Smooth muscle cell (in vitro differentiated cells): ENCODE data around the gene TUBB1. TPM values are rescaled to one million over a fixed set of nuclear protein-coding genes. Genes with fewer than 3 reads are reported as not detected.

Experiments
- DNase-seq: peaks from one replicate; lab custom pipeline; 2025; ENCODE audit not compliant: unreplicated experiment; lab: John Stamatoyannopoulos, UW
- H2AFZ ChIP-seq: fragments of 200-600 bp; sonication (generic); 2 replicates; pipeline ENCODE4 v1.6.0; 2016; ENCODE audit warnings: antibody characterized with exemption, low read depth, mild to moderate bottlenecking
- H3F3A ChIP-seq: fragments of 200-600 bp; sonication (generic); 2 replicates; pipeline ENCODE4 v1.6.0; 2017; ENCODE audit warnings: antibody characterized with exemption, low read depth
- H3K27ac ChIP-seq: fragments of 200-600 bp; sonication (generic); 2 replicates; pipeline ENCODE4 v1.5.1; 2016; ENCODE audit warnings: low read depth, mild to moderate bottlenecking
- H3K27me3 ChIP-seq: fragments of 200-600 bp; sonication (generic); 2 replicates; pipeline ENCODE4 v1.6.1; 2016; ENCODE audit warnings: low read depth, mild to moderate bottlenecking
- H3K36me3 ChIP-seq: fragments of 200-600 bp; sonication (generic); 2 replicates; pipeline ENCODE4 v1.5.1; 2016; ENCODE audit warnings: low read depth
- H3K4me1 ChIP-seq: fragments of 200-600 bp; sonication (generic); 2 replicates; pipeline ENCODE4 v1.5.1; 2016; ENCODE audit warnings: low read depth
- H3K4me2 ChIP-seq: fragments of 200-600 bp; sonication (generic); 2 replicates; pipeline ENCODE4 v1.6.0; 2016; ENCODE audit warnings: mild to moderate bottlenecking
- H3K4me3 ChIP-seq: fragments of 200-600 bp; sonication (generic); 2 replicates; pipeline ENCODE4 v1.5.1; 2016; ENCODE audit warnings: mild to moderate bottlenecking
- H3K79me2 ChIP-seq: fragments of 200-600 bp; sonication (generic); 2 replicates; pipeline ENCODE4 v1.6.0; 2016; ENCODE audit warnings: low read depth, mild to moderate bottlenecking
- H3K9ac ChIP-seq: fragments of 200-600 bp; sonication (generic); 2 replicates; pipeline ENCODE4 v1.6.0; 2016; ENCODE audit warnings: low read depth
- H3K9me3 ChIP-seq: fragments of 200-600 bp; sonication (generic); replicated peaks from 2 replicates; pipeline ENCODE4 v1.5.1; 2016; ENCODE audit warnings: low read depth
- H4K20me1 ChIP-seq: fragments of 200-600 bp; sonication (generic); 2 replicates; pipeline ENCODE4 v1.6.0; 2016; ENCODE audit warnings: low read depth
- WGBS: methylation state at CpG from one replicate; pipeline ENCODE4 v1.1.7; 2016; ENCODE audit warnings: low lambda C conversion rate; 5-methylcytosine and 5-hydroxymethylcytosine counted together
- polyA plus RNA-seq: library from polyadenylated mRNA; unstranded; fragments of >200 nt; fragmentation: Nextera tagmentation; extraction: Ambion mirVana; gene quantifications from 2 replicates; pipeline ENCODE4 v1.2.1, GENCODE V29; 2016
- total RNA-seq: library from RNA; depleted of rRNA; stranded (reverse); fragments of >200 nt; gene quantifications from 2 replicates; pipeline ENCODE4 v1.2.3, GENCODE V29; 2014
- TF ChIP-seq, protein P1 (sequence below): fragments of 200-600 bp; sonication (generic); IDR thresholded peaks from 2 replicates; pipeline ENCODE4 v1.5.1; 2017; ENCODE audit warnings: borderline replicate concordance, mild to moderate bottlenecking, antibody characterized with exemption; ENCODE audit not compliant: insufficient read depth, poor library complexity, severe bottlenecking

Gene TUBB1
- total and polyA plus RNA-seq, 2 experiments from 2014 or later: 0.67 TPM; not detected in 1

DNA sequence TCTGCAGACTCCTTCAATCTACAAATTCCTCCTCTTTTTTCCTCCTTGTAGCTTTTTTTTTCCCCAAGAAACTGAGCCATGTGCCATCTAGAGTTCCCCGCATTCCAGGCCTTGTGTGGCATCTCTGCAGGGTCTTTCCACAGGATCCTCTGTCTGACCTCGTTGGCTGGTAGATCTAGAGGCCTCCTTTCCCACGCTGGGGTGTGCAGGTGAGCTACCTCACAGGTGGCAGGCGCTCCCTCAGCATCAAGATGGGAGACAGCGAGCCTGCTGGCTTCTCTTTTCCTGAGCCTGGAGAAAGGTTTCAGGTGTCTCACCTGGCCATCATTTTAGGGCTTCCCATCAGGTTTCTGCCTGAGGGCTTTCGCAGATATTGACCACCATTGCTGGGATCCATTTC lies 47.8 kb upstream of the TUBB1 start:
- no peaks in the 10 kb centered on the region for H3F3A ChIP-seq
- no peak overlapping the region for H3K4me2 ChIP-seq
- H3K4me3 ChIP-seq: no peak overlapping the region
- no peak for DNase-seq
- no peak overlapping the region for H2AFZ ChIP-seq
- H3K27me3 ChIP-seq: no peaks in the 10 kb centered on the region
- 86% methylated on average over 6 of the region's 6 CpGs for WGBS
- peaks cover 7% of the 10 kb centered on the region for H3K9me3 ChIP-seq
- no peaks in the 10 kb centered on the region for H3K36me3 ChIP-seq
- no peak overlapping the region for H3K27ac ChIP-seq
- no peaks in the 10 kb centered on the region for H4K20me1 ChIP-seq
- TF ChIP-seq, protein P1, sequence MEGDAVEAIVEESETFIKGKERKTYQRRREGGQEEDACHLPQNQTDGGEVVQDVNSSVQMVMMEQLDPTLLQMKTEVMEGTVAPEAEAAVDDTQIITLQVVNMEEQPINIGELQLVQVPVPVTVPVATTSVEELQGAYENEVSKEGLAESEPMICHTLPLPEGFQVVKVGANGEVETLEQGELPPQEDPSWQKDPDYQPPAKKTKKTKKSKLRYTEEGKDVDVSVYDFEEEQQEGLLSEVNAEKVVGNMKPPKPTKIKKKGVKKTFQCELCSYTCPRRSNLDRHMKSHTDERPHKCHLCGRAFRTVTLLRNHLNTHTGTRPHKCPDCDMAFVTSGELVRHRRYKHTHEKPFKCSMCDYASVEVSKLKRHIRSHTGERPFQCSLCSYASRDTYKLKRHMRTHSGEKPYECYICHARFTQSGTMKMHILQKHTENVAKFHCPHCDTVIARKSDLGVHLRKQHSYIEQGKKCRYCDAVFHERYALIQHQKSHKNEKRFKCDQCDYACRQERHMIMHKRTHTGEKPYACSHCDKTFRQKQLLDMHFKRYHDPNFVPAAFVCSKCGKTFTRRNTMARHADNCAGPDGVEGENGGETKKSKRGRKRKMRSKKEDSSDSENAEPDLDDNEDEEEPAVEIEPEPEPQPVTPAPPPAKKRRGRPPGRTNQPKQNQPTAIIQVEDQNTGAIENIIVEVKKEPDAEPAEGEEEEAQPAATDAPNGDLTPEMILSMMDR: no peak
- no peaks in the 10 kb centered on the region for H3K4me1 ChIP-seq
- H3K9ac ChIP-seq: no peak overlapping the region
- no peaks in the 10 kb centered on the region for H3K79me2 ChIP-seq

GRCh38 chr20:58973179-58973578 lies 46.0 kb upstream of the TUBB1 start:
- no peak overlapping the region for H3K9ac ChIP-seq
- TF ChIP-seq, protein P1: no peak
- no peak for DNase-seq
- H3K4me1 ChIP-seq: no peaks in the 10 kb centered on the region
- H3K36me3 ChIP-seq: no peaks in the 10 kb centered on the region
- no peaks in the 10 kb centered on the region for H3F3A ChIP-seq
- no peak overlapping the region for H2AFZ ChIP-seq
- H3K4me2 ChIP-seq: no peak overlapping the region
- WGBS: 91% methylated on average over 4 of the region's 4 CpGs
- H3K4me3 ChIP-seq: no peak overlapping the region
- H3K27ac ChIP-seq: no peak overlapping the region
- peaks cover 7% of the 10 kb centered on the region for H3K9me3 ChIP-seq
- no peaks in the 10 kb centered on the region for H4K20me1 ChIP-seq
- no peaks in the 10 kb centered on the region for H3K27me3 ChIP-seq
- no peaks in the 10 kb centered on the region for H3K79me2 ChIP-seq

GRCh38 chr20:58973866-58974265 lies 45.4 kb upstream of the TUBB1 start:
- 88% methylated on average over 3 of the region's 3 CpGs for WGBS
- no peaks in the 10 kb centered on the region for H3K79me2 ChIP-seq
- no peaks in the 10 kb centered on the region for H3K36me3 ChIP-seq
- H3K4me3 ChIP-seq: no peak overlapping the region
- H3K27ac ChIP-seq: no peak overlapping the region
- H4K20me1 ChIP-seq: no peaks in the 10 kb centered on the region
- no peak overlapping the region for H2AFZ ChIP-seq
- H3F3A ChIP-seq: no peaks in the 10 kb centered on the region
- H3K4me2 ChIP-seq: no peak overlapping the region
- no peaks in the 10 kb centered on the region for H3K27me3 ChIP-seq
- no peak overlapping the region for H3K9ac ChIP-seq
- DNase-seq: no peak
- peaks cover 7% of the 10 kb centered on the region for H3K9me3 ChIP-seq
- H3K4me1 ChIP-seq: no peaks in the 10 kb centered on the region
- TF ChIP-seq, protein P1: no peak

DNA sequence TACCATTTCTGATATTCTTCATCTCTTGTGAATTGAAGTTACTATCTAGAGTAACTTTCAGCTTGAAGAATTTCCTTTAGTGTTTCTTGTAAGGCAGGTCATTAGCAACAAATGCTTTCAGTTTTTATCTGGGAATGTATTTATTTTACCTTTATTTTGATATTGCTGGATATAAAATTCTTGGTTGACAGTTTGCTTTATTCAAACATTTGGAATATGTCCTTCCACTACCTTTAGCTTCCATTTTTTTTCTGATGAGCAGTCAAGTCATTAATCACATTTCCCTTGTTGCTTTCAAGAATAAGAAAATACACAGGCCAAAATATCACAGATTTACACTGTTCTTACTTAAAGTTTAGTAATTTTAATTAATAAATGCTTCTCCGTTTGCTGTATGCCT lies 43.9 kb upstream of the TUBB1 start:
- no peaks in the 10 kb centered on the region for H3F3A ChIP-seq
- DNase-seq: no peak
- no peak overlapping the region for H3K4me2 ChIP-seq
- TF ChIP-seq, protein P1: no peak
- no peaks in the 10 kb centered on the region for H3K27me3 ChIP-seq
- no peak overlapping the region for H3K4me3 ChIP-seq
- no peaks in the 10 kb centered on the region for H4K20me1 ChIP-seq
- no peak overlapping the region for H3K27ac ChIP-seq
- H3K36me3 ChIP-seq: no peaks in the 10 kb centered on the region
- no peaks in the 10 kb centered on the region for H3K9me3 ChIP-seq
- no peak overlapping the region for H2AFZ ChIP-seq
- 94% methylated on average over 1 of the region's 1 CpG for WGBS
- H3K79me2 ChIP-seq: no peaks in the 10 kb centered on the region
- no peak overlapping the region for H3K9ac ChIP-seq
- no peaks in the 10 kb centered on the region for H3K4me1 ChIP-seq
